HL-60 (cell line): Measurements from ENCODE around the gene ROCK2.

Experiments
- CTCF ChIP-seq: IDR thresholded peaks from one replicate; pipeline ENCODE4 v1.5.1; 2011; ENCODE audit warnings: low read length, control low read depth, inconsistent platforms; ENCODE audit not compliant: insufficient read depth
- GABPA ChIP-seq: IDR thresholded peaks from 2 replicates; pipeline ENCODE4 v1.6.1; 2012; ENCODE audit warnings: low read depth
- POLR2AphosphoS5 ChIP-seq: IDR thresholded peaks from 2 replicates; pipeline ENCODE4 v1.6.1; 2012; ENCODE audit warnings: low read depth
- REST ChIP-seq: IDR thresholded peaks from 2 replicates; pipeline ENCODE4 v1.6.1; 2012; ENCODE audit warnings: low read depth; ENCODE audit not compliant: insufficient replicate concordance
- SPI1 ChIP-seq: IDR thresholded peaks from 2 replicates; pipeline ENCODE4 v1.6.1; 2012; ENCODE audit warnings: low read depth, mild to moderate bottlenecking, borderline replicate concordance

- TF ChIP-seq CTCF, result no peak
- TF ChIP-seq POLR2AphosphoS5, result no peak
- TF ChIP-seq REST, result no peak
- no peak for TF ChIP-seq SPI1
- no peak for TF ChIP-seq GABPA
Measured at GRCh38 chr2:11213975-11214374, 130.5 kb downstream of the ROCK2 start.
